ENCODE results near the gene ATP6V0A4.

DNA sequence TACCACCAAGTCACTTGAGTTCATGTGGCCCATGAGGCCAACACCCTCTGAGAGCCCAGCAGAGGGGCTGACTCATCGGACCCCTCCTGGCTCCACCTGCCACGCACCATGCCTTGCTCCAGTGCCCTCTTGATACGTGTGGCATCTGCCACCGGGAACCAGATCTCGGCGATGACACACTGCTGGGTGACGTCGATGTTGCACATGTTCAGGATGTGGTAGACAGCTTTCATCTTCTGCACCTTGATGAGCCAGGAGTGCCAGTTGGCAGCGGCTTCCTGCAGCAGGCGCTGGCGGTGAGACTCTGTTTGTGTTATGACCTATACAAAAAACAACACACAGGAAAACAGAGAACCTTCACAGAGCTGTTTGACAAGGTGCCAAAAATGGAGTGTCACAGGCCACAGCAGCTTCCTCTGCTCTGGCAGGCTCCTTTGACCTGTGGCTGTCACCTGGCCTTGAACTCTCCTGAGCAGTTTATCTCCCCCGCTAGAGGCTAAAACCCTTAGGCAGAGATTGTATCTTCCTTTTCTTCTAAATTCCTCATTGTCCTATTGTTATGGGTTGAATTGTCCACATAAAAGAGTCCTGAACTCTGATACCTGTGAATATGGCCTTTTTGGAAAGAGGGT, 45.4 kb downstream of the ATP6V0A4 start:
- TF ChIP-seq, protein P1, sequence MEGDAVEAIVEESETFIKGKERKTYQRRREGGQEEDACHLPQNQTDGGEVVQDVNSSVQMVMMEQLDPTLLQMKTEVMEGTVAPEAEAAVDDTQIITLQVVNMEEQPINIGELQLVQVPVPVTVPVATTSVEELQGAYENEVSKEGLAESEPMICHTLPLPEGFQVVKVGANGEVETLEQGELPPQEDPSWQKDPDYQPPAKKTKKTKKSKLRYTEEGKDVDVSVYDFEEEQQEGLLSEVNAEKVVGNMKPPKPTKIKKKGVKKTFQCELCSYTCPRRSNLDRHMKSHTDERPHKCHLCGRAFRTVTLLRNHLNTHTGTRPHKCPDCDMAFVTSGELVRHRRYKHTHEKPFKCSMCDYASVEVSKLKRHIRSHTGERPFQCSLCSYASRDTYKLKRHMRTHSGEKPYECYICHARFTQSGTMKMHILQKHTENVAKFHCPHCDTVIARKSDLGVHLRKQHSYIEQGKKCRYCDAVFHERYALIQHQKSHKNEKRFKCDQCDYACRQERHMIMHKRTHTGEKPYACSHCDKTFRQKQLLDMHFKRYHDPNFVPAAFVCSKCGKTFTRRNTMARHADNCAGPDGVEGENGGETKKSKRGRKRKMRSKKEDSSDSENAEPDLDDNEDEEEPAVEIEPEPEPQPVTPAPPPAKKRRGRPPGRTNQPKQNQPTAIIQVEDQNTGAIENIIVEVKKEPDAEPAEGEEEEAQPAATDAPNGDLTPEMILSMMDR (IDR thresholded peaks at IDR 0.05; ENCODE audit: low read length), result no peak
- TF ChIP-seq EZH2 (optimal IDR thresholded peaks at IDR 0.05; ENCODE audit: low read depth, low read length) (no peak), EZH2phosphoT487 (IDR thresholded peaks at IDR 0.05; ENCODE audit: low read length) (no peak)
